Mesothelial cell of epicardium (in vitro differentiated cells): Measurements from ENCODE around the gene CCDC170. TPM values are rescaled to one million over a fixed set of nuclear protein-coding genes. Genes with fewer than 3 reads are reported as not detected.

Experiments used
- DNase-seq, 2 experiments: peaks; one replicate each; pipeline ENCODE4 v3.0.0; 2021; ENCODE audit warnings: low spot score in 2 of 2; ENCODE audit not compliant: unreplicated experiment in 2 of 2
- H3K27ac Mint-ChIP-seq: 2 replicates; pipeline ENCODE4 v1.8.0; 2021; ENCODE audit warnings: mixed read lengths
- H3K27me3 Mint-ChIP-seq: 2 replicates; pipeline ENCODE4 v1.8.0; 2021; ENCODE audit warnings: low read depth, mixed read lengths
- H3K36me3 Mint-ChIP-seq: 2 replicates; pipeline ENCODE4 v1.8.0; 2021; ENCODE audit warnings: mixed read lengths
- H3K4me1 Mint-ChIP-seq: 2 replicates; pipeline ENCODE4 v1.8.0; 2021; ENCODE audit warnings: mixed read lengths
- H3K4me3 Mint-ChIP-seq: 2 replicates; pipeline ENCODE4 v1.8.0; 2021; ENCODE audit warnings: mild to moderate bottlenecking, moderate library complexity, mixed read lengths
- H3K9me3 Mint-ChIP-seq: 2 replicates; pipeline ENCODE4 v1.8.0; 2021; ENCODE audit warnings: mixed read lengths
- total RNA-seq: library from RNA; stranded (reverse); gene quantifications from 3 replicates; pipeline ENCODE4 v1.2.1, GENCODE V29; 2021
- TF ChIP-seq, protein P1 (sequence below): fragments of 200-600 bp; sonication (generic); IDR thresholded peaks from one replicate; pipeline ENCODE4 v1.5.0; 2021; ENCODE audit warnings: antibody characterized with exemption; ENCODE audit not compliant: unreplicated experiment

The CCDC170 gene
- total RNA-seq, 1 donor from 2014 or later: 3.0 TPM

DNA sequence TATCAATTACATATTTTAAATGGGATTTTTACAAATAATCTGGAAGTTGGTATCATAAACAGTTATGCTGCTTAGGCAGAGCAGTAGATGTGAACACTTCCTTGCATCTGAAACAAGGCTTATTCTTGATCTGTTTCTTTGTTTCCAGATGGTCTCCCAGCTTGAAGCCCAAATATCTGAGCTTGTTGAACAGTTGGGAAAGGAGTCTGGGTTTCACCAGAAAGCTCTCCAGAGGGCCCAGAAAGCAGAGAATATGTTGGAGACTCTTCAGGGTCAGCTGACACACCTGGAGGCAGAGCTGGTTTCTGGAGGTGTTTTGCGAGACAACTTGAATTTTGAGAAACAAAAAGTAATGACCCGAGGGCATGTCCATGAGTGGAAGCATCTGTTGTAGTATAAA is 91.9 kb downstream of the CCDC170 start:
- Mint-ChIP-seq H3K36me3 (peaks cover 3% of the 10 kb centered on the region), H3K9me3 (peaks cover 15% of the 10 kb centered on the region), H3K4me1 (no peaks in the 10 kb centered on the region), H3K27ac (no peak overlapping the region), H3K27me3 (peaks cover 2% of the 10 kb centered on the region), H3K4me3 (no peak overlapping the region)
- TF ChIP-seq, protein P1, sequence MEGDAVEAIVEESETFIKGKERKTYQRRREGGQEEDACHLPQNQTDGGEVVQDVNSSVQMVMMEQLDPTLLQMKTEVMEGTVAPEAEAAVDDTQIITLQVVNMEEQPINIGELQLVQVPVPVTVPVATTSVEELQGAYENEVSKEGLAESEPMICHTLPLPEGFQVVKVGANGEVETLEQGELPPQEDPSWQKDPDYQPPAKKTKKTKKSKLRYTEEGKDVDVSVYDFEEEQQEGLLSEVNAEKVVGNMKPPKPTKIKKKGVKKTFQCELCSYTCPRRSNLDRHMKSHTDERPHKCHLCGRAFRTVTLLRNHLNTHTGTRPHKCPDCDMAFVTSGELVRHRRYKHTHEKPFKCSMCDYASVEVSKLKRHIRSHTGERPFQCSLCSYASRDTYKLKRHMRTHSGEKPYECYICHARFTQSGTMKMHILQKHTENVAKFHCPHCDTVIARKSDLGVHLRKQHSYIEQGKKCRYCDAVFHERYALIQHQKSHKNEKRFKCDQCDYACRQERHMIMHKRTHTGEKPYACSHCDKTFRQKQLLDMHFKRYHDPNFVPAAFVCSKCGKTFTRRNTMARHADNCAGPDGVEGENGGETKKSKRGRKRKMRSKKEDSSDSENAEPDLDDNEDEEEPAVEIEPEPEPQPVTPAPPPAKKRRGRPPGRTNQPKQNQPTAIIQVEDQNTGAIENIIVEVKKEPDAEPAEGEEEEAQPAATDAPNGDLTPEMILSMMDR: no peak
- DNase-seq: no peak

DNA sequence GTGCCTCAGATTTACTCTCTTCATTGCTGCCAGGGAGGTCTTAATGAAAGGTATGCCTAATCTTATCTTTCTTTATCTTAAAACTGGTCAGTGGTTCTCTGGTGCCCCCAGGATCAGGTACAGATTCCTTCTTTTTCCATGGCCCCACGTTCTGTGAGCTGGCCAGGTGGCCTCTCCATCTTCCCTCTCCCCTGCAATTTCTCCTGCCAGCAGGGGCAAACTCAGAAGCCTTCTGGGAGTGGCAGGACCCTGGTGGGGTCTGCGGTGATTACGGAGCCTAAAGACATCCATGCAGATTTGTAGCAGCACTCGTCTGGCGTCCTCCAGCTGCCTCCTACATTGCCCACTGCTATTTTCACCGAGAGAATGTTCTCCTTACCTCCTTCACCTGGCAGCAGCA is 95.8 kb downstream of the CCDC170 start:
- TF ChIP-seq, protein P1: no peak
- no peak overlapping the region for H3K4me3 Mint-ChIP-seq

DNA sequence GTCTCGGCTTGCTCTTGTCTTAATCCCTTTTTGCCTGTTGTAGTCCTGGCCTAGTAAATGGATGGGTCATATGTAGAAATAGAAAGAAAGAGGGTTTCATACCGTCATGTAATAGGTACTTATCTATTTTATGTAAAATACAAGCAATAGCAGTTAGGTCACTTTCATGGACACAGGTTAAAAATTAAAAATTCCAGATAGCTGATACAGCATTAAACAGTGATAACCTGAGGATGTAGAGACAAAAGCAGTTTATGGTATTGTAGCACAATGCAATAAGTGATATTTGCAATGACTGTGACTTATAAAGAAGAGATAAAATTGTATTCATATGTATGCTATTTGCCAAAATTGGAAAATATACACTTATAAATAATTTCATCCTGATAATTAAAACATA is 96.9 kb downstream of the CCDC170 start:
- H3K36me3 Mint-ChIP-seq: no peaks in the 10 kb centered on the region
- peaks cover 16% of the 10 kb centered on the region for H3K9me3 Mint-ChIP-seq
- H3K4me1 Mint-ChIP-seq: no peaks in the 10 kb centered on the region
- no peak overlapping the region for H3K27ac Mint-ChIP-seq
- H3K4me3 Mint-ChIP-seq: no peak overlapping the region
- peaks cover 2% of the 10 kb centered on the region for H3K27me3 Mint-ChIP-seq
- DNase-seq: no peak
- TF ChIP-seq, protein P1: no peak

More for the DNA sequence above, 95.8 kb downstream of the CCDC170 start:
- no peaks in the 10 kb centered on the region for H3K36me3 Mint-ChIP-seq
- no peak for DNase-seq
- H3K4me1 Mint-ChIP-seq: no peaks in the 10 kb centered on the region
- peaks cover 2% of the 10 kb centered on the region for H3K27me3 Mint-ChIP-seq
- H3K27ac Mint-ChIP-seq: no peak overlapping the region
- H3K9me3 Mint-ChIP-seq: peaks cover 16% of the 10 kb centered on the region

DNA sequence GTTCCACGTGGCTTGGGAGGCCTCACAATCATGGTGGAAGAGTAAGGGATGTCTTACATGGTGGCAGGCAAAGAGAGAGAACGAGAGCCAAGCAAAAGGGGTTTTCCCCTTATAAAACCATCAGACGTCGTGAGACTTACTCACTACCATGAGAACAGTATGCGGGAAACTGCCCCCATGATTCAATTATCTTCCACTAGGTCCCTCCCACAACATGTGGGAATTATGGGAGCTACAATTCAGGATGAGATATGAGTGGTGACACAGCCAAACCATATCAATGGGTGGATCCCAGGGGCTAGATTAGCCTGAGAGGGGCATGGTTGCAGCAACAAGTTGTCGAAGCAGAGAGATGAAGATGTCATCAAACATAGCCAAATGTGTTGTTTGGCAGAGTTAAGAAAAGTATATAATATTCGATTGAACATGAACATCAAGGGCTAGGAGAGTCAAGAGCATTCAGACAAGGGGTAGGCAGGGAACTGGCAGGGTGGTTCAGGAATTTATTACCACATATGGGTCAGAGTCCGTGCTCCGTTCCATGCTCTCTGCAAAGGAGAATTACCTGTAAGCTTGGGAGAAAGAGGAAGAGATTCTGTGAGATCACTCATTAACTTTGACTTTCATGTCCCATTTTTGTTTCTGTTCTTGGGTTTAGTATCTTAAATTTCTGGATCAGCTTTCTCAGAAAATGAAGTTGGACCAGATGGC is 98.8 kb downstream of the CCDC170 start:
- Mint-ChIP-seq H3K9me3 (peaks cover 16% of the 10 kb centered on the region), H3K4me1 (no peaks in the 10 kb centered on the region), H3K36me3 (no peaks in the 10 kb centered on the region), H3K27me3 (peaks cover 4% of the 10 kb centered on the region), H3K4me3 (no peak overlapping the region), H3K27ac (no peak overlapping the region)
- no peak for DNase-seq
- TF ChIP-seq, protein P1: no peak

DNA sequence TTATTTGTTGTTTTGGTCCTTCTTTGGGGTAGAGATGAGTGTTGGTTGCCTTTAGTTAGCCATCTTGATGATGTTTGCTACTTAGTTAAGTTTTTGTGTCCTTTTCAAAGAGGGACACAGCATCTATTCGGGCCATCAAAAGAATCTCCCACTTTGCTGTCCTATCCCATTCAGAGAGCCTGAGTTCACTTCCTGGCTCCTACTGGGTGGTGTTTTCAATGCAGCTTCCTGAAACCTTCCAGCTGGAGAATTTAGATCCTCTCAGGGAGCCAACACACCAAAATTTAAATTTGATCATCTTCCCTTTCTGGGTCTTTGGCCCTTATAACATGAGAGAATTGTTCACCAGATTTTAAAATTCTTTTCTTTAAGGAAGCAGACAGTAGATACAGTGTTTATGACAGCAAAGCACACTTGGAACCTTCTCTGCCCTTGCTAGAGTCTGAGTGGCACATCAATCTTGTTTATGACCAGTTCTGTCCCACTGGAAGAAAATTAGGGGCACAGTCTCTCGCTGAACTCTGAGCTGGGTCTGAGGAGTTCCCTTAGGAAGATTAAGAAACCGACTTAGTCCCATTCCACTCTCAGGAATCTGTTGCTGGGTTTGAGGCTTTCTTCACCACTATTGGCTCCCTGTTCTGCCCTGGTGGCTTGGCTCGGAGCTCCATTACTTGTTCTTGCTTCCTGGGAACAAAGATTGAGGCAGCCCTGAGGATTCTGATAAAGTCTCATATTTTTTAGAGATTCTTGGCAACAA is 115.5 kb downstream of the CCDC170 start:
- Mint-ChIP-seq H3K36me3 (no peaks in the 10 kb centered on the region), H3K9me3 (no peaks in the 10 kb centered on the region), H3K4me3 (no peak overlapping the region), H3K4me1 (no peaks in the 10 kb centered on the region), H3K27ac (no peak overlapping the region), H3K27me3 (peaks cover 2% of the 10 kb centered on the region)
- TF ChIP-seq, protein P1: no peak
- no peak for DNase-seq
